Posterior cingulate gyrus (tissue), 11 donors: ENCODE data around the gene MT2A.

Experiments
- DNase-seq, 10 donors: peaks; one replicate each; pipeline versions ENCODE4 v3.0.0 to v3.0.0-alpha.2; 2020 to 2021; ENCODE audit warnings: mixed read lengths in 3 of 10
- intact Hi-C: fragments of 100-400 bp; cut with DNase I; formaldehyde crosslinking; loops from one replicate; pipeline ENCODE4 v1.15.1; 2023

The MT2A gene

DNA sequence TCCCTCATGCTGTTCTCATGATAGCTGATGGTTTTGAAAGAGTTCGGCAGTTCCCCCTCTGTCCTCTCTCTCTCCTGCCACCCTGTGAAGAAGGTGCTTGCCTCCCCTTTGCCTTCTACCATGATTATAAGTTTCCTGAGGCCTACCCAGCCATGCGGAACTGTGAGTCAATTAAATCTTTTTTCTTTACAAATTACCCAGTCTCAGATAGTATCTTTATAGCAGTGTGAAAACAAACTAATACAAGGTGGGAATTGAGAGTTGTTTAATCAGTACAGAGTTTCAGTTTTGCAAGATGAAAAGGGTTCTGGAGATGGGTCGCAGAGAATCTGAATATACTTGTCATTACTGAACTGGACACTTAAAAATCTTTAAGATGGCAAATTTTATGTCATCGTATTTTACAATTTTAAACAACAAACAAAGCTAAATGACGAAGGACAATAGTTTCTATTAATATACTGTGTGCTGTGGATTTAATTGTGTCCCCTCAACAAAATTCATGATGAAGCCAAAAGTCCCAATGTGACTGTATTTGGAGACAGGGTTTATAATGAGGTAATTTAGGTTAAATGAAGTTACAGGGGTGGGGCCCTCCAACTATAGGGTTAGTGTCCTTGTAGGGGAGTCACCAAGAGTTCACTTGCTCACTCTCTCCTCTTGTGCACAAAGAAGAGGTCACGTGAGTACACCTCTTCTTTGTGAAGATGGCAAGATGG is 14.7 kb upstream of the MT2A start:
- intact Hi-C loops = no loop called here
- DNase-seq = no peak

DNA sequence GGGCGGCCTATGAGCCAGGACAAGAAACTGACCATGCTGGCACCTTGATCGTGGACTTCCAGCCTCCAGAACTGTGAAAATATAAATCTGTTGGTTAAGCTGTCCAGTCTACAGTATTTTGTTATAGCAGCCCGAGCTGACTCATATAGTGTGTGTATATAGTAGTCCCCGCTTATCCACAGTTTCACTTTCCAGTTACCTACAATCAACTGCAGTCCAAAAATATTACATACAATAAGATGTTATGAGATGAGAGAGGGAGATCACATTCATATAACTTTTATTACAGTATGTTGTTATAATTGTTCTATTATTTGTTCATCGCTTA is 14.1 kb upstream of the MT2A start:
- DNase-seq = no peak
- intact Hi-C loops = no loop called here

DNA sequence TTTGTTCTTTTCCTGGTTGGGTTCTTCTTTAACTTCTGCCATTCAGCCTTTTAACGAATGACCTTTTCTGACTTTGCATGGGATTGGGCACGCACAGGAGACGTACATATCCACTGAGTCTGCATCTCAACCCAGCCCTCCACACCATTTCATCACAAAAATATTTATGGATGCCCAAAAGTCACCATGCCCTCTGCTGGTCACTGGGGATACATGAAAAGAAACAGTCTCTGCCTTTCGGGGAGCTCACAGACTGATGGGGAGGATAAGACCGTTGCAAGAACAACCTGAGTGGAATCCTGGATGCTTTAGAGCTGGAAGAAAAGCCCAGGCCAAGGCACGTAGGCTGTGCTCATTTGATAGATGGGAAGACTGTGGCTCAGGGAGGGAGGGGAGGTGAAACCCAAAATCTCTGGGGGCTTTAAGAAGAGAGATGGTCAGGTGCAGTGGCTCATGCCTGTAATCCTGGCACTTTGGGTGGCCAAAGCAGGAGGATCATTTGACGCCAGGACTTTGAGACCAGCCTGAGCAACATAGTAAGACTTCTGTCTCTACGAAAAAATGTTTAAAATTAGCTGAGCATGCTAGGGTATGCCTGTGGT is 7.9 kb upstream of the MT2A start:
- DNase-seq = peak in 5 of 10 donors; percentile 39 to 90 (median 53)
- intact Hi-C loops = loop anchor here (2.0 to 10.0 kb wide), 2 partner anchors 86 to 156 kb away; no protein-coding TSS in a partner anchor

DNA sequence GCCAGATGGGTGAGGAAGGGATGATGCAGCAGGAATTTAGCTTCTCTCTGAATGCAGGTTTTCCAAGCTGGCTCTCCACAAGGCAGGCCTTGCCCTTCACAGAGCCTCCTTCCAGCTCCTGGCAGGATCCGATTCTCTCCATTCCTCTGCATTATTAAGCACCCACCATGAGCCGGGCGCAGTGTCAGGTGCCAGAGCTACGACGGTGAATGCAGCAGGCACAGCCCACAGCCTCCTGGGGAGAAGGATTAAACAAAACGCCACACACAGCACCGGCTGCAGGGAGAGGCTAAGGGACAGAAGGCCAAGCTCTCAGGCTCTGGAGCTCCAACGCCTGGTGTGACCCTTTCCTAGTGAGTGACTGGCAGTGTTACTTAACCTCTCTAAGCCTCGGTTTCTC is 7.1 kb upstream of the MT2A start:
- intact Hi-C loops = loop anchor here (2.0 to 10.0 kb wide), 2 partner anchors 87 to 157 kb away; no protein-coding TSS in a partner anchor
- no peak for DNase-seq

DNA sequence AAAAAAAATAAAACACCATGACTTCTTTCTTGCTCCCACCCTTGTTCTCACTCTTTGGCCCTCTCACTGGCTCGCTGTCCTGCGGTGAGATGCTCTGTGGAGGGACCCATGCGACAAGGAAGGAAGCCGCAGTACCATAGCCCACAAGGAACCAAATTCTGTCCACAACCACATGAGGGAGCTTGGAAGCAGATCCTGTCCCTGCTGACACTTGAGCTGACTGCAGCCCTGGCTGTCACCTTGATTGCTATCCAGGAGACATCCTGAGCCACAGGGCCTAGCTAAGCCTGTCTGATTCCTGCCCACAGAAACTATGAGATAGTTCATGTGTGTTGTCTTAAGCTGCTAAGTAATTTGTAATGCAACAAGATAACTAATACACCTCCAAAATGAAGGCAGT is 4.8 kb upstream of the MT2A start:
- peak in 5 of 10 donors; percentile 45 to 87 (median 51) for DNase-seq
- intact Hi-C loops = loop anchor here (1.0 to 10.0 kb wide), 2 partner anchors 99 to 159 kb away; no protein-coding TSS in a partner anchor

DNA sequence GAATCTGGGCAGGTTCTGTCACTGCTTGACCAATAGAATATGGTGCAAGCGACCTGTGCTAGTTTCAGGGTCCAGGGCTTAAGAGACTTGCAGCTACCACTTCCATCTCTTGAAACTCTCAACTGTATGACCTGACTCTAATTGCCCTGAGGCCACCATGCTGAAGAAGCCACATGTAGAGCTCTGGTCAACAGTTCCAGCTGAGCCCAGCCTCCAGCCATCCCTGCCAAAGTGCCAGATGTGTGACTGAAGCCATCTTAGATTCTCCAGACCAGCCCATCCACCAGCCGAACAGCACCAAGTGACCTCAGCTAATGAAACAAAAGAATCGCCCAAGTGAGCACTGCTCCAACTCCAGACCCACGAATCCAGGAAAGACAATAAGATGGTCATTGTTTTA is 3.4 kb upstream of the MT2A start:
- intact Hi-C loops = loop anchor here (10.0 kb wide), 1 partner anchor 160 kb away; no protein-coding TSS in a partner anchor
- no peak for DNase-seq

DNA sequence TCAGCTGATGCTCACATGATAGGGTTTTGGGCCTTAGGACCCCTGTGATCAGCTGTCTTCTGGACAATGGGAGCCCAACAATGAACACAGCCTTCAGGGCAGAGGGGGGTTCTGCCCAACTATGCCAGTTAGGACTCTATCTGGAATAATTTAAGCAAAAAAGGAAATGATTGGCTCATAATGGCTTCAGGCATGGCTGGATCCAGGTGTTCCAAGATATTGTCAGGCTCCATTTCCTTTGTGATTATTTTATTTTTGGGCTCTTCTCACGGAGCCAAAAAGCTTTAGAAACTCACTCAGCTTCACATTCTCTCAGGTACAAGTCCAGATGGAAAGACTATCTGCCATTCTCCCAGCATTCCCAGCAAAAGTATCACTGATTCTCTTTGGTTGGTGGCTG is 2.9 kb upstream of the MT2A start:
- DNase-seq = no peak
- intact Hi-C loops = loop anchor here (10.0 kb wide), 1 partner anchor 161 kb away; no protein-coding TSS in a partner anchor

DNA sequence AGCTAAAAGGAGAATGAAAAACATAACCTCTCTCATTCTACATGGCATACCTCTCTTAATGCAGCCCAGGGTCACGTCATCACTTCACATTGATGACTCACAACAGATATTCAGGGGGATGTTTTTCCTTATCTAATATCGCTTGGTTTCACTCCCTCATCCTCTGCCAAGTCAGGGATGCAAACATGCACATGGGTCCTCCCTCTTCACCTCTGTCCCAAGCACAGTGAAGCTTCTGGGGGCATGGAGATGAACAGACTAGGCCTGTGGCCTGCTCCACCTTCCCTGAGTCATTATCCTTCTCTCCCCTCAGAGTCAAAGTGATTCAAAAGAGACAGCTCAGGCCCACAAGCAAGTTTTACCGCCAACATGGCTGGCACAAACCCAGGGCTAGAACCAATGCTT is 2.3 kb upstream of the MT2A start:
- intact Hi-C loops = loop anchor here (10.0 kb wide), 1 partner anchor 161 kb away; no protein-coding TSS in a partner anchor

DNA sequence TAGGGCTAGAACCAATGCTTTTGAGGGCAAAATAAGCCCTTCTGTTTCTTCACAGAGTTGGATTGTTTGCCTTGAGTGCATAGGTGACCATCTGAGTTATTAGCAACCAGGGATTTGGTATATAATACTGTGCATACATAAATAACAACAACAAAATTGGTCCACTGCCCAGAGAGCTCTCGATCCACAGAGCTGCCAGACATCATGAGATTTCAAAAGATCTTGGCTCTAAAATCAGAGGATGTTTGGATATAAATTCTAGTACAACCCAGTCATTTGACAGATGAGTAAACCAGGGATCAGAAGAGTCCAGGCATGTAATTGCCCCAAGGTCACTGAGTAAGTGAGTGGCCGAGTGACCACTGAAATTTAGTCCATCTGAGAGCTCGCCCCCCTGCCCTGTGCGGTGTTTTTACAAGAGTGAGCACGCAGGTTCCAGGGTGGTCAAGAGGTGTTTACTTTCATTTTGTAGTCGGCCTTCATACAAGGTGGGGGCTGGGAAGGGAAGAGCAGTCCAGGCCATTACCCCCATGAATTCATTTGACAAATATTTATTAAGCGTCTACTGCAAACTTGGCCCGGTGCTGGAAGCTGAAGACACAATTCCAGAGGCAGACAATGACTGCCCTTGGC is 1.8 kb upstream of the MT2A start:
- intact Hi-C loops = loop anchor here (10.0 kb wide), 1 partner anchor 162 kb away; no protein-coding TSS in a partner anchor
- DNase-seq = no peak

More for the DNA sequence above, 2.3 kb upstream of the MT2A start:
- DNase-seq = no peak

DNA sequence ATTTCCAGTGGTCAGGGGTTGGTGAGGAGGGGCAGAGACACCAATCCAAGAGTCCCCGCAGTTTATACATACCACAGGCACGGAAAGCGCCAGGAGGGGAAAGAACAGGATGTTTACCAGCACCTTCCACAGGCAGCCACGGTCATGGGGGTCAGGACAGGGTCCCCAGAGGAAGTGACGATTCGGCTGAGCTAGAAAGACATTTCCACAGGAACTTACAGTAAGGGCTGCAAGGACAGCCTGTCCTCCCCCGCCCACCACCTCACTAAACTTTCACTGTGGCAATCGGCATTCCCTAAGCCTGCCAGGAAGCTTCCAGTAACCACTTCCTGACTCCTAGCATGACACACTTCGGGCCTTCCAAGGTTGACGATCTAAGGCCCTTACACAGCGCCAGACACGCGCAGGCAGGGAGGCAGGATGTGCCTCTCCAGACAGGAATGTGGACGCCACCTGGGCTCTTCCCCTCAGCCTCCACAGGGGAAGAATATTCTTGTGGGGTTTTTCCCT is 1.2 kb upstream of the MT2A start:
- intact Hi-C loops = loop anchor here (10.0 kb wide), 1 partner anchor 162 kb away; no protein-coding TSS in a partner anchor
- peak in 1 of 10 donors; percentile 86 for DNase-seq

DNA sequence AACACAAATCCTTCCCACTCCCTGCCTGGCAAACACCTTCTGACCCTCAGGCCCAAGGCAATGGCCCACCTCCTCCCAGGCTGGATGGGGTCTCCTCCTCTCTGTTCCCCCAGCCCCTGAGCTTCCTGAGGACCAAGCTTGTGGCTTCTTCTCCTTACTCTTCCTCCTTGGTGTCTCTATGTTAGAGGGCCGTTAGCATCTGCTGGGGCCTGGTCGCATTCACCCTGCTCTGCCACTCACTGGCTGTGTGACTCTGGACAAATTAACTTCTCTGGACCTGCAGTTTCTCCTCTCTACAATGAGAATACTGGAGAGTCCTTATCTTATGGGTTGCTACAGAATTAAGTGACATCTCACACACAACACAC is 725 bp upstream of the MT2A start:
- DNase-seq = no peak
- intact Hi-C loops = loop anchor here (2.0 to 10.0 kb wide), 2 partner anchors 75 to 163 kb away; partner anchors contain the start of gene MT1X

DNA sequence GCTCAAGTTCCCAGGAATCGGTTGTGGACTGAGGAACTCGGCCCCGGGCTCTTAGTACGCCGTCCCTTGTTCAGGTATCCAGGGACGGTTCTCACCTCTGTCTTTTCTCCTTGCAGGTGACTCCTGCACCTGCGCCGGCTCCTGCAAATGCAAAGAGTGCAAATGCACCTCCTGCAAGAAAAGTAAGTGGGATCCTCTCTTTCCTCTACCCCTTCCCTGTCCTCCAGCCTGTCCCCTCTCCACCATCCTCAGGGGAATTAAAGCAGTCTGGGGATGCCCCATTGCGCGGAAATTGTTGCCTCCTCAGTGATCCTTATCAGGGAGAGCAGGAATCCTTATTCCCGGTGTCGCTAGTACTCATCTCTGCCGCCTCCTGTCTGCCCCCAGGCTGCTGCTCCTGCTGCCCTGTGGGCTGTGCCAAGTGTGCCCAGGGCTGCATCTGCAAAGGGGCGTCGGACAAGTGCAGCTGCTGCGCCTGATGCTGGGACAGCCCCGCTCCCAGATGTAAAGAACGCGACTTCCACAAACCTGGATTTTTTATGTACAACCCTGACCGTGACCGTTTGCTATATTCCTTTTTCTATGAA is 585 bp downstream of the MT2A start:
- intact Hi-C loops = loop anchor here (2.0 to 10.0 kb wide), 2 partner anchors 74 to 164 kb away; partner anchors contain the start of gene MT1X

DNA sequence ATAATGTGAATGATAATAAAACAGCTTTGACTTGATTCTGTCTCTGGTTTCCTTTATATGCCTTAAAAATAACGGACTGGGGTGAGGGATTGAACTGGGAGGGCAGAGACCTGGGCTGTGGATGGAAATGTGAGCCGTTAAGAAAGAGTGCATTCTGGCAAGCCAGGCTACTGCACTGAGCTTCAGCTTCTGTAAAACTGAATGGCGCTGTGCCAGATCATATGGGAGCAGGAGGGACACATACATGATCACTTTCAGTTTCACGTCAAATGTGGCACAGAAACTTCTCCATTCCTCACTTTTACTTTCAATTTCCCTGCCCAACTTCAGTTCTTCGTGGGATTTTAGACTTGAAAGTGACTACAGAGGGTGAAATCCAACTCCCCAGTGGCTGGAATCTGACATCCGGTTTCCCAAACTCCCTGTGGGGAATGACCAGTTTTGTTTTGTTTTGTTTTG is 1.1 kb downstream of the MT2A start:
- peak in 2 of 10 donors; percentile 42 to 55 for DNase-seq
- intact Hi-C loops = loop anchor here (2.0 to 10.0 kb wide), 2 partner anchors 73 to 165 kb away; partner anchors contain the start of gene MT1X

More for the DNA sequence above, 585 bp downstream of the MT2A start:
- DNase-seq = peak in 1 of 10 donors; percentile 90

DNA sequence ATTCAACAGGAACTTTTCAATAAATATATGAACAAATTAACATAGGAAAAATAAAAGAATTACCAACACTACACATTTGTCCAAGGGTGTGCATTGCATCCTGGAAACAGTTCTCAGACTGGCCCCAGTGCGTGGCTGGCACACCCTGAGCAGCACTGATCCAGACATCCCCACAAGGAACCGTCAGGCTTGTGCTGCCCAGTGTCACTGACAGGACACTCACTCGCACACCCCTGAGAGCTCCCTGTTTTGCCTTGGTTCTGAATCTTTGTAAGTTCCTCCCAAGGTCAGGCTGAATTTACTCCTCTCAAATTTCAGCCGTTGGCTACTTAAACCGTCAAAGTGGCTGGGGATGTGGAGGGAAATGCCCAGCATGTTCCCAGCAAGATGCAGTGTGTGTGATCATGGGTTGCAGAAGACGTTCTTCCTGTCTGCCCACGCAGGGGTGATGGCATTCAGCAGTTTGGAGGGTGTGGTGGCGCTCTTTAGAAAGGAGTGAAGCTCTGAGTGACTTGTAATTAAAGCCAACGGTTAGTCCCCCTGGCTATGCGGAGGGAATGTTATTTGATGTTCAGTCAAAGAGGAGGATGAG is 1.7 kb downstream of the MT2A start:
- intact Hi-C loops = no loop called here
- no peak for DNase-seq

DNA sequence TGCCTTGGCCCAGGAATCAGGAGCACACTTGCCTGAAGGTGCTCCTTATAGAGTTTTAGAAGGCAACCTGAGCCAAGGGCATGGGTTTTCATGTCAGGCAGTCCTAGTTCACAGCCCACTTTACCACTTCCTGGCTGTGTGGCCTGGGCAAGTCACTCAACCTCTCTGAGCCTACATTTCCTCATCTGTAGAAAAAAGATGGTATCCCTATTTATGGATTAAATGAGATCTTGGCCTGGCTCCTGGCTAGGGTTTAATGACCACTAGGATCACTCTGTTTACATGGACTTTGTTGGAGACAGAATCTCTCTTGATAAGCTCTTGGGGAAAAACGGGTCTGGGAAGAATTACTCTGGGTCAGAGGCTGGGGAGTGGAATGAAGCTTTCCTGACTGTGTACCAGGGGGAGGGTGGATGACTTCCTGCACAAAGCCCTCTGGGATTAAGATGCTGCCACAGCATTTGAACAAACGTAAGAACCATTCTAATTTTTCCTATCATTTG is 2.3 kb downstream of the MT2A start:
- intact Hi-C loops = no loop called here
- no peak for DNase-seq

DNA sequence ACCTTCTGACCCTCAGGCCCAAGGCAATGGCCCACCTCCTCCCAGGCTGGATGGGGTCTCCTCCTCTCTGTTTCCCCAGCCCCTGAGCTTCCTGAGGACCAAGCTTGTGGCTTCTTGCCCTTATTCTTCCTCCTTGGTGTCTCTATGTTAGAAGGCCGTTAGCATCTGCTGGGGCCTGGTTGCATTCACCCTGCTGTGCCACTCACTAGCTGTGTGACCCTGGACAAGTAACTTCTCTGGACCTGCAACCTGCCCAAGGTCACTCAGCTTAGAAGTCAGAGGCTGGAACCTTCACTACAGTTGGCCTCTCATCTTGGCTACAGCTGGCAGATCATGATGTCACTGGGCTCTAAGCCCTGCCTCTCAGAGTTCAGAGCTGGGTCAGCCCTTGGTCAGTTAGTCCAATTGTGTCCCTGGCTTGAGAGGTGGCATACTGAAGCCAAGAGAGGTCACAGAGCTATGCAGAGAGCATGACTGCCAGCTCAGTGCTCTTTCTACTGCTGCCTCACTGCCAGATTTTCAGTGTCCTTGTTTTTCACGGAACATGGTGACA is 3.0 kb downstream of the MT2A start:
- no peak for DNase-seq
- intact Hi-C loops = no loop called here

DNA sequence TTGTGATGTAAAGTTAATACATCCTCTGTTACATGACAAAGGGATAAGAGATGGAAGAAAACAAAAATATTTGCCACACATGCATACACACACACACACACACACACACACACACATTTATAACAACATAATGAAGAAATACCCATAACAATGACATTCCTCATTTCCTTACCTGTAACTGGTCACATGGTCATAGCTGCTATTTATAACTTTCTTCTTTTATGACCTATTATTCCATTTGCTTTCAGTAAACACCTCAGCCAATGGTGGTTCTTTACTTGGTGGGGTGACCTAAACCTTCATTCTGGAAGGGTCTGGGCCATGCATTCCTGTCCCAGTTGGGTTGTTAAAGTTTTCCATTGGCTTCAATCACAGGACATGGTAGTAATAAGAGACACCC is 5.3 kb downstream of the MT2A start:
- DNase-seq = no peak
- intact Hi-C loops = no loop called here

DNA sequence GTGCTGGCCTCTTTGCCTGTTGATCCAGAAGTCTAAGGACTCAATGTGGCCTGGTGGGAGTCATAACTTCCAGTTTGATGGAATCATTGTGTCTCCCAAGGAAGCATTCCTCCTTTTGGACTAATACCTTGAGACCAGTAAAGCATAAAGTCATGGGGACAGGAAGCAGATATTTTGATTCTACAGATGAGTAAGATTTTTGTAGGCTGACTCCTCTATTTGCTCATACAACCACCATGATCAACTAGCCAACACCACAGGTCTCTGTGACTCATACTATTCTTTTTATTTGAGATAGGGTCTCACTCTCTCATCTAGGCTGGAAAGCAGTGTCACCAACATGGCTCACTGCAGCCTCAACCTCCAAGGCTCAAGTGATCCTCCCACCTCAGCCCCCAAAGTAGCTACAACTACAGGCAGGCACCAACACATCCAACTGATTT is 6.2 kb downstream of the MT2A start:
- intact Hi-C loops = no loop called here
- DNase-seq = no peak

DNA sequence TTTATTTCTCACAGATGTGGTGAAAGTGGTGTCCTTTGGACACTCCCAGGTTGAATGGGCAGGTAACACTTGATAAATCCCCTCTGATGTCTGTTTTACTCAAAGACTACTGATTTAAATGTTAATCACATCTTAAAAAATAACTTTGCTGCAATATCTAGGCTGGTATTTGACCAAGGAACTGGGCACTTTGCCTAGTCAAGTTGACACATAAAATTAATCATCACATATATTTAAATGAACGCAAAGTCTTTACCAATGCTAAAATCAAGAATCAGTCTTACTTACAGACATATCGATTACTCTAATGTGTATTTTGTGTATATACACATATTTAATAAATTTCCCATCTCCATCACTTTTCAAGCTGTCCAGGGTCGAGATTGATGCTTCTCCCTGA is 7.0 kb downstream of the MT2A start:
- intact Hi-C loops = no loop called here
- no peak for DNase-seq
